GM12874 (cell line): Measurements from ENCODE around the gene DTNB.

Source experiments
- TF ChIP-seq, protein P1 (sequence below): IDR thresholded peaks from 2 replicates; pipeline ENCODE4 v1.5.1; 2011; ENCODE audit warnings: low read depth, mild to moderate bottlenecking, control low read depth, low read length, moderate library complexity; ENCODE audit not compliant: insufficient read depth

The DTNB gene

DNA sequence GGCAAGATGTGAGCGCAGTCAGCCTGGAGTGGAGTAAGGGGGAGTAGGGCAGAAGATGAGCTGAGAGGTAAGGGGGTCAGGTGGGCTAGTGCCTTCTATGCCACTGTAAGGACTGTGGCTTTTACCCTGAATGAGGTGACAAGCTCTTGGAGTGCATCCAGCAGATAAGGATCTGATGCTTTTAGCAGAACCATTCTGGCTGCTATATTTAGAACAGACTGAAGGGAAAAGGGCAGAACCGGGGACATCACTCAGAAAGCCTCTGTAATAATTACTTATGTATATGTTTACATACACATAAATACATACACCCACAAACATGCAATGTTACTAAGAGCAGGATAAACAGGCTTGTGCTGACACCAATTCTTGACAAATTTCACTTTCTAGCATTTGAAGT lies 124.8 kb downstream of the DTNB start:
- TF ChIP-seq, protein P1, sequence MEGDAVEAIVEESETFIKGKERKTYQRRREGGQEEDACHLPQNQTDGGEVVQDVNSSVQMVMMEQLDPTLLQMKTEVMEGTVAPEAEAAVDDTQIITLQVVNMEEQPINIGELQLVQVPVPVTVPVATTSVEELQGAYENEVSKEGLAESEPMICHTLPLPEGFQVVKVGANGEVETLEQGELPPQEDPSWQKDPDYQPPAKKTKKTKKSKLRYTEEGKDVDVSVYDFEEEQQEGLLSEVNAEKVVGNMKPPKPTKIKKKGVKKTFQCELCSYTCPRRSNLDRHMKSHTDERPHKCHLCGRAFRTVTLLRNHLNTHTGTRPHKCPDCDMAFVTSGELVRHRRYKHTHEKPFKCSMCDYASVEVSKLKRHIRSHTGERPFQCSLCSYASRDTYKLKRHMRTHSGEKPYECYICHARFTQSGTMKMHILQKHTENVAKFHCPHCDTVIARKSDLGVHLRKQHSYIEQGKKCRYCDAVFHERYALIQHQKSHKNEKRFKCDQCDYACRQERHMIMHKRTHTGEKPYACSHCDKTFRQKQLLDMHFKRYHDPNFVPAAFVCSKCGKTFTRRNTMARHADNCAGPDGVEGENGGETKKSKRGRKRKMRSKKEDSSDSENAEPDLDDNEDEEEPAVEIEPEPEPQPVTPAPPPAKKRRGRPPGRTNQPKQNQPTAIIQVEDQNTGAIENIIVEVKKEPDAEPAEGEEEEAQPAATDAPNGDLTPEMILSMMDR, result no peak

DNA sequence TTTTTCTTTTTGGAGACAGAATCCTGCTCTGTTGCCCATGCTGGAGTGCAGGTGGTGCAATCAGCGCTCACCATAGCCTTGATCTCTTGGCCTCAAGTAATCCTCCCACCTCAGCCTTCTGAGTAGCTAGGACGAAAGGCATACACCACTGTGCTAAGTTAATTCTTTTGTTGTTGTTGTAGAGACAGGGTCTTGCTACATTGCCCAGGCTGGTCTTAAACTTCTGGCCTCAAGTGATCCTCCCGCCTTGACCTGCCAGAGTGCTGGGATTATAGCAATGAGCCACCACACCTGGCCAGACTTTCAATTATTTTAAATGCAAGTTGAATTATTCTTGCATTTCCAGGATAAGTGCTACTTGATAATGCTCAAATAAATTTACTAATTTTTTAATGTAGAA lies 126.5 kb downstream of the DTNB start:
- TF ChIP-seq, protein P1, result no peak

DNA sequence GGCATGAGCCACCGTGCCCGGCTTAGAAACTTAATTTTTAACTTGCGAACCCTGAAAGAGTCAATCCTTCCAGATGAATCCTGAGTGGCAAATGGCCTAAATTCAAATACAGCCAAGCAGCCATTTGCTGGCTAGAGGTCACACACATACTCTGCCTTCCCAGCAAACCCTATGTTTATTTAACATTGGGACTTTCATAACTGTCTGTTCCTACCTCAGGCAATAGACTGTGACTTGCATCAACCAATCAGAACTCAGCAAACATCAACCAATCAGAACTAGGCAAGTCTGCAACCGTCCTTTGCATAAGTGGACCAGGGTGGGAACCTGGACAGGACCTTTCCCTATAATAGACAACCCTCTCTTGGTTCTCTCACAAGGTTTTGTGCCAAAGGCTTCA lies 127.5 kb downstream of the DTNB start:
- TF ChIP-seq, protein P1, result no peak

DNA sequence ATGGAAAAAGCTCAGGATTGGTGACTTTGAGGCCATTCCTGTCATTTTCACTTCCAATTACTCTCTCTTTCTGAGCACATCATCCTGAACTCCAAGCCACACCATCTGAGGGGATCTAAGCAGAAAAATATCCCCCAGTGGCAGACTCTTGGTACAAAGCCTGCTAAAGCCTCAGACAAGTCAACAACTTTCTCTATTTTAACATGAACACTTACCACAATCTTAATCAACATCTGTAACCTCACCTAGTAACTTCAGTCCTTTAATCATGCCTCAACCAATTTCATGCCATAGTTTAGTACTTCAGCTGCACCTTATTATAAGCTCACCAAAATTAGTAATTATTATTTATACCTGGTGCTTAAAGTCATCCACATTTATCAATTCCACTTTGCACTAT lies 128.9 kb downstream of the DTNB start:
- TF ChIP-seq, protein P1, result no peak

DNA sequence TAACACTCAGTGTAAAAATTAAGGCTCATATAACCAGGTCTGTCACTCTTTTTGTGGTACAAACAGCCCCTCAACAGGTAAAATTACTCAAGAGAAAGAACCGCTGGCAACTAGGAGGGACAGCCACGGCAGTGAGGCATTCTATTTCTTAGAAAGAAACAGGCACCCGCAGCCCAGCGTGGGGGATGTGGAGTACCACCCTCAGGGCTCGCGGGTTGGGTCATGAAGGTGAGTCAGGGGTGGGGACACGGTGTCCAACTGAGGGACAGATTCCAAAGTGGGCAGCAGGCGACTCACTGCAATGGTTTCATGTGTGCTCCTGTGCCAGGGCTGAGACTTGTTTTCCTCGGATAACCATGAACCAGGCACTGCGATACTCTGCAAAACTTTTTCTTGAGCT lies 129.4 kb downstream of the DTNB start:
- TF ChIP-seq, protein P1, result no peak

DNA sequence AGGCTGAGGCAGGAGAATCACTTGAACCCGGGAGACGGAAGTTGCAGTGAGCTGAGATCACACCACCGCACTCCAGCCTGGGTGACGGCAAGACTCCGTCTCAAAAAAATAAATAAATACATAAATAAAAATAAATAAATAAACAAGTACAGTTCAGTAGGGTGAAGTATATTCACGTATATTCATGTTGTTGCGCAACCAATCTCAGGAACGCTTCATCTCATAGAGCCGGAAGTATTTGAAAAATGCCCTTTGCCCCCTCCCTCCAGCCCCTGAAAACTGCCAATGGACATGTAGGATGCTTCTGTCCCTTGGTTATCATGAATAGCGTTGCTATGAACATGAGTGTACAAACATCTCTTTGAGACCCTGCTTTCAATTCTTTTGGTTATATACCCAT lies 132.0 kb downstream of the DTNB start:
- TF ChIP-seq, protein P1, result no peak

DNA sequence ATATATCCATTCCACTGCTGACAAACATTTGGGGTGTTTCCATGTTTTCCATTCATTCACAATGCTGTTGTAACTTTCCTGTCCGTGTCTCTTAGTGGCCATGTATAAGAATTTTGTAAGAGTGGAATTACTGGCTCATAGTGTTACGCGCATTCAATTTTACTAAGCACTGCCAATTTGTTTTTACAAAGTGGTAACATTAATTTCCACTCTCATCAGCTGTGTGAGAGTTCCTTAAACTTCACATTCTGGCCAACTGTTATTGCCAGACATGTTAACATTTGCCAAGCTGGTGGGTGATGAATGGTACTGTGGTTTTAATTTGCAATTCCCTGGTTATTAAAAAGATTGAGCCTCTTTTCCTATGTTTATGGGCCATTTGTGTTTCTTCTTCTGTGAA lies 134.2 kb downstream of the DTNB start:
- TF ChIP-seq, protein P1, result no peak

DNA sequence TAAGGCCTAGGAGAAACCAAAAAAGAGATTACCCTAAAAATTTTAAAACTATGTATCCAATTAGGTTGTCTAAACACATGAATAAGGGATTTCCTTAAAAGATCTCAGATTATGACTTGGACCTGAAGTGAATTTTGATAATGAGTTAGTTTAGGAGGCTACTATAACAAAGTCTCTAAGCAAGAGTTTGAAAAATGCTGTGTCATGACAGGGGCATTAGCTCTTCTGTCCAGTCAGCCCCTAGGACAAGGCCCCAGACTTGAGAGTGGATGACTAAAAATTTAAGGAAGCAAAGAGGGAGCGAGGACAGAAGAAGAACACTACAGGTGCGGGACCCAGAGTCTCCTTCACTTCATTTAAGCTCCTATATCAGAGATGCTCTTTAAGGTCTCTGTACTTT lies 135.9 kb downstream of the DTNB start:
- TF ChIP-seq, protein P1, result no peak
